ENCODE data around the gene PGM2L1. TPM values are rescaled to one million over a fixed set of nuclear protein-coding genes. Genes with fewer than 3 reads are reported as not detected.

Gene PGM2L1
- total RNA-seq: 1 to 10 TPM; 2.4 to 9.3 (median 6.2) TPM

DNA sequence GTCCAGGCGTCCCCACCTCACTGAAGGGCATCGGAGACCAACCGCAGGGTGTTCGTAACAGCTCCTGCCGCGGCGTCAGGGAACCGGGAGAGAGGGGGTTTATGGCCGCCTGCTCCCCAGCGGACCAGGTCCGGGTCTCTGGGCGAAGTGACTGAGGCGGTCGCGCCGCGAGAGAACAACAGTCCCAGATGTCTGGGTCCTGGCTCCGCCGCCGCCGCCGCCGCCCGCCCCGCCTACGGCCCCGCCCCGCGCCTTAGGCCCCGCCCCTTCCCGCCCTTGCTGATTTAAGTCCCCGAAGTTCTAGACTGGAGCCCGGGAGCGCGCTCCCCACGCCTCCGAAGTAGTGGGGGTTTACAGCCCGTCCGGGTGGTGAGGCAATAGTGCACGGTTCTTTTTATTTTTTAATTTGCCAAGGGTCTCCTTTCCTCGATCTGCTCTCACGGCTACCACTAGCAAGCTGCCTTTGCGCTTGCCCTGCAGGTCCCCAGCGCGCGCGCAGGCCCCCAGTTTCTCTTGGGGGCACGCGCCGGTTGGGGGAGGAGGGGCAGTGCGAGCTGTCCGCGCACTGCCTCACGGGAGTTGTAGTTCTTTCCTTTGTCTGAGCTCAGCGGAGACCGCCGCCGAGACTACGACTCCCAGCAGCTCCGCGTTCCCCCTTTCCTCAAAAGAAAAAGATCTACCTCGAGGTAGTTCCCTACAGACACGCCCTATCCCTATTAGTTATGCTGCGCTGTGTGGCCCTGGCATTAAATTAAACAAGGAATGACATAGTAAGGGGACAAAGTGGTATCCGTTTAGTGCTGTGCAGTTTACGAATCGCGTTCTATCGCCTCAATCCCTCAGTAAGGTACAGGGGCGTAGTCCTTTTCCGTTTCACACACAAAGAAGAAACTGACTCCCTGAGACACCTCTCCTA, at the start of gene PGM2L1:
Gene PGM2L1 (minus strand): TSS at position 190 of the 916 bp plus-strand sequence. CDS start 272 bp downstream, outside the sequence.
- Histone ChIP-seq H3K36me3 (no peaks in the 10 kb centered on the region), H3K4me3 (peak within 1 kb of the TSS; percentile 66 to 77 (median 73)), H3K27ac (peak within 1 kb of the TSS; percentile 82 to 96 (median 89)), H3K9me3 (no peaks in the 10 kb centered on the region), H3K27me3 (no peaks in the 10 kb centered on the region), H3K4me1 (peaks cover 0 to 18% (median 2%) of the 10 kb centered on the region in 4 donors)
- peak; percentile 84 to 95 for DNase-seq (ENCODE audit: low spot score in 2 of 2)
- 0 to 1% methylated on average over 45 to 49 of the region's 71 CpGs for WGBS, 2 donors
- peak; percentile 20 to 71 for TF ChIP-seq POLR2A (IDR thresholded peaks at IDR 0.05)
- TF ChIP-seq, protein P1, sequence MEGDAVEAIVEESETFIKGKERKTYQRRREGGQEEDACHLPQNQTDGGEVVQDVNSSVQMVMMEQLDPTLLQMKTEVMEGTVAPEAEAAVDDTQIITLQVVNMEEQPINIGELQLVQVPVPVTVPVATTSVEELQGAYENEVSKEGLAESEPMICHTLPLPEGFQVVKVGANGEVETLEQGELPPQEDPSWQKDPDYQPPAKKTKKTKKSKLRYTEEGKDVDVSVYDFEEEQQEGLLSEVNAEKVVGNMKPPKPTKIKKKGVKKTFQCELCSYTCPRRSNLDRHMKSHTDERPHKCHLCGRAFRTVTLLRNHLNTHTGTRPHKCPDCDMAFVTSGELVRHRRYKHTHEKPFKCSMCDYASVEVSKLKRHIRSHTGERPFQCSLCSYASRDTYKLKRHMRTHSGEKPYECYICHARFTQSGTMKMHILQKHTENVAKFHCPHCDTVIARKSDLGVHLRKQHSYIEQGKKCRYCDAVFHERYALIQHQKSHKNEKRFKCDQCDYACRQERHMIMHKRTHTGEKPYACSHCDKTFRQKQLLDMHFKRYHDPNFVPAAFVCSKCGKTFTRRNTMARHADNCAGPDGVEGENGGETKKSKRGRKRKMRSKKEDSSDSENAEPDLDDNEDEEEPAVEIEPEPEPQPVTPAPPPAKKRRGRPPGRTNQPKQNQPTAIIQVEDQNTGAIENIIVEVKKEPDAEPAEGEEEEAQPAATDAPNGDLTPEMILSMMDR (IDR thresholded peaks at IDR 0.05): peak in 2 of 5 experiments; percentile 11 to 38
- TF ChIP-seq EP300 (IDR thresholded peaks at IDR 0.05): peak; percentile 72 to 90

DNA sequence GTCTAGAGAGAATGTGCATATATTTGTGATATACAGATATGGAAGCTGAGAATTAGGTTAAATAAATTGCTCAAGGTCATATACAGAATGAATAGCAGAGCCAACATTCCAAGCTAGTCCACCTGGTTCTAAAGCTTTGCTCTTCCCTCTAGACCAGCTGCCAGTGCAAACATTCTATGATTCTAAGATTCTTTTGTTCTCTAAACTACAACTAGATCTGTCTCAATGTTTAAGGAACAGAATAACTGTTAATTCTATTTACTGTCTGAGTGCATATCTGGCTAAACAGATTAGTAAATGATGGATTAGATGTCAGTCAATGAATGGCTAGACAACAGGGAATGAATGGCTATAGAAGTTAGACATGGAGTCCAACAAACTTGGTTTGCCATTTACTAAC, 49.5 kb upstream of the PGM2L1 start:
- no peak for TF ChIP-seq EP300 (IDR thresholded peaks at IDR 0.05)
- TF ChIP-seq, protein P1 (IDR thresholded peaks at IDR 0.05): no peak
- TF ChIP-seq POLR2A (IDR thresholded peaks at IDR 0.05): no peak
- peaks cover 0 to 3% (median 0%) of the 10 kb centered on the region in 4 donors for H3K4me1 ChIP-seq
- no peak for DNase-seq (ENCODE audit: low spot score in 2 of 2)
- no peak overlapping the region for H3K27ac ChIP-seq
- H3K27me3 ChIP-seq: no peaks in the 10 kb centered on the region
- H3K4me3 ChIP-seq: no peak overlapping the region
- H3K9me3 ChIP-seq: no peaks in the 10 kb centered on the region
- no peaks in the 10 kb centered on the region for H3K36me3 ChIP-seq

DNA sequence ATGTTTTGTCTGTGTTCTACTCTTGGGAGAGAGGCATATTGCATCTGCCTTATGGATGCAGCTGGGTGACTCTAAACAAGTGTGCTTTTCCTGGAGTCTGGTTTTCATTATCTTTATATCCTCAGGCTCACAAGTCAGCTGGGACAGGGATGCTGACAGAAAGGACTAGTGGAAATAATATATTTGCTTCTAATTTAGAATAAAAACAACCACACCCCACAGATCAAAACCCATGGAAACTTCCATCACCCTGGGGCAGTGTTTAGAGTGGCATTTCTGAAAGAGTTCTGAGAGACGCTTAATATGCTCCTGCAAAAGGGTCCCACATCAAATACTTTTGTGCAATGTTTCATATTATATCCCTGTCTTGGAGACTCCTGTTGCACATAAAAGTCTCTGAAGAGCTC, 48.3 kb upstream of the PGM2L1 start:
- no peaks in the 10 kb centered on the region for H3K36me3 ChIP-seq
- WGBS, 2 donors: 45 to 70% methylated on average over 1 of the region's 1 CpG
- no peak overlapping the region for H3K27ac ChIP-seq
- no peaks in the 10 kb centered on the region for H3K27me3 ChIP-seq
- no peak overlapping the region for H3K4me3 ChIP-seq
- peaks cover 0 to 3% (median 0%) of the 10 kb centered on the region in 4 donors for H3K4me1 ChIP-seq
- no peak for DNase-seq (ENCODE audit: low spot score in 2 of 2)
- TF ChIP-seq, protein P1 (IDR thresholded peaks at IDR 0.05): no peak
- TF ChIP-seq POLR2A (IDR thresholded peaks at IDR 0.05) (no peak), EP300 (IDR thresholded peaks at IDR 0.05) (no peak)
- no peaks in the 10 kb centered on the region for H3K9me3 ChIP-seq

DNA sequence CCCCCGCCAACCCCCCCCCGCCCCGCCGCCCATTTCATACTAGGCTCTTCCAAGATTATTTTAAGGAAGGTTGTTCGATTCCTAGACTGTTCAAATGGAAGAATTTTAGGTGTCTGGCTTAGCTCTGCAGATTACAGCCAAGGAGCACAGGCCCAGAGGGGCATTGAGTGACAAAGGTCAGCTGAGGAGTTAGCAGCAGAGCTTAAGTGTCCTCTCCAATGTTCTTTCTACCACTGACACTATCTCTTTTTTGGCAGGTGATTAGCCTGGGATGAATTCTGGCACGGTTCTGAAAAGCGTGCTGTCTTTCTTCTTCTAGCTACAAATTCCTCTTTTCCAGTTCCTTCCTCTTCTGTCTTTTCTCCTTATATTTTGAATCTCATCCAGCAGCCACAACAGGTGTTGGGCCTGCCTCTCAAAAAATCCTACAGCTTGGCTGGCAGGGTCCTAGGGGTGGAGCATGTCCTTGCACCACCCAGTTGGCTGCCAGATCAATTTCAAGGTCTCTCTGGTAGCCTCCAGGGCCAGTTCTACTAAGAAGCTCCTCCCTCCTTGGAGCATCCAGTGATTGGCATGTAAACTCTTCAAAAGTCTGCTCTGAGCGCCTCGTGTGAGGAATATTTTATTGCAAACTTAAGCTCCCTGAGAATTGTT, 46.1 kb upstream of the PGM2L1 start:
- DNase-seq (ENCODE audit: low spot score in 2 of 2): no peak
- TF ChIP-seq POLR2A (IDR thresholded peaks at IDR 0.05) (no peak), EP300 (IDR thresholded peaks at IDR 0.05) (no peak)
- TF ChIP-seq, protein P1 (IDR thresholded peaks at IDR 0.05): no peak
- Histone ChIP-seq H3K36me3 (no peaks in the 10 kb centered on the region), H3K4me3 (no peak overlapping the region), H3K9me3 (peaks cover 0 to 7% (median 0%) of the 10 kb centered on the region in 4 donors), H3K27me3 (no peaks in the 10 kb centered on the region), H3K27ac (no peak overlapping the region), H3K4me1 (peaks cover 0 to 3% (median 0%) of the 10 kb centered on the region in 4 donors)
- 80% methylated on average over 9 of the region's 9 CpGs for WGBS, 2 donors
